Activated naive CD4-positive, alpha-beta T cell treated with anti-CD3 and anti-CD28 coated beads, Interleukin-2, amount 50 U/mL, for 16 hours (primary cell): ENCODE measurements around the gene TEX54.
"Not testable (repeated sequence)": the region's sequence is repeated elsewhere in the genome, so short reads cannot be mapped to it uniquely, and the experiment has no call there.

Experiments
- DNase-seq: peaks from one replicate; pipeline ENCODE4 v3.0.0-alpha.2; 2020

The TEX54 gene

DNA sequence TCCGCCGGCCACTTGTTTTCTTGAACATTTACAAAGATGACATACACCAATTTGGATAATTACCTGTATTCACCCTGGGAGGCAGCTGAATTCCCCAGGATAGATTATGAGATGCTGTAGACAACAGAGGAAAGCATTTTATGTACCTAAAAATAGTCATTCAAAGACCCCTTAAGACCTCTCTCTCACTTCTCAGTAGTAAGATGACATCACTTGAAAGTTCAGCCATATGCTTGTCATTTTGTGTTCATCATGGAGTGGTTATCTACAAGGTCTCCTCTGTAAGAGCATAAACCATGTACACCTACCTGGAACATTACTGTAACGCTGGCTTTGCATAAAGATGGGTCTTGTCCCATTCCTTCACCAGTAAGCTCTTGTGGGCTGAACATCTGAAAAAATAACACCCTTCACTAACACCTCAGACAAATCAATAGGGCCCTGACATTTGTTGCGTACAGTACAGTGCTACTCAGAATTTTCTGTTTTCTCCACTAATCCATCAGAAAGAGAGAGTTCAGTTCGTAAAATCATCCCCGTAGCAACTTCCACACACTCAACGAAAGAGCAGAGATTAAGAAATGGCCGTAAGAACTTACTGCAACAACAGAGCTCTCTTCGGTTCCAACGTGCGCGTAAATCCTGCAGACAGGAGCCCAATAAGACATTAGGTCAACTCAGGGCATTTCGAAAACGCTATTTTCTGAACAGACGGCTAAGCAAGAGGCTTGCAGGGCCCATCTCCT lies 22.4 kb upstream of the TEX54 start:
- DNase-seq: no peak

DNA sequence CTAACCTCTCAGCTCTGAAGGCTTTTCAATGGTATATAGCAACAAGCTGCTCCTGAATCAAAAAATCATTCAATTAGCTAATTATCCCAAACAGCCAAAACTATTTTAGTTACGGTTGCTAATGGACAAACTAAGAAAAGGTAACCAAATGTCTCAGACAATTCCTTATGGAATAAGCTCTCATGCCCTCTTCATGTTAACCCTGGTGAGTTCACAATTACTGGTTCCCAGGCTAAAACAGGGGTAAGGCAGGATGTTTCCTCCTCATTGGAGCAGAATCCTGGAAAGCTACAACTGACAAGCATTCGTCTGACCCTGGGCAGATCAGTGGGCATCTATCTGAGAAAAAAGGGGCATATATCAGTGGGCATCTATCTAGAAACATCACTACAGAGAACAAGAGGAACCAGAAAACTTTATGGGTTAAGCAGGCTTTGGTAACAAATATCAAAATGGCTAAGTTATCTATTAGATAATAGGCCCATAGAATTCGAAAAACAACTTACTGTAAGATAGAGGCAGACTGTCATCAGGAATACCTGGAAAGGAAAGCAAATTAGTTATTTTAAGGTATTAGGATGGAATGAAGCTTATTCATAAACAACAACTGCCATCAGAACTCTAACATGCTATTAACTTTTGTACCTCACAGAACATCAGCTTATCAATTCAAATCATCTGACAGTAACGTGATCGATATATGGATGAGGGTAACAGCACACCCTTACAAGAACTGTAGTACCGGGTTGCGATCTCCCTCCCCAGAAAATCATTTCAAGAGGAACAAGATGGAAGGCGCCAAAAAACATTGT lies 21.6 kb upstream of the TEX54 start:
- DNase-seq: no peak

GRCh38 chr11:62853279-62853965 lies 20.8 kb upstream of the TEX54 start:
- DNase-seq: no peak

DNA sequence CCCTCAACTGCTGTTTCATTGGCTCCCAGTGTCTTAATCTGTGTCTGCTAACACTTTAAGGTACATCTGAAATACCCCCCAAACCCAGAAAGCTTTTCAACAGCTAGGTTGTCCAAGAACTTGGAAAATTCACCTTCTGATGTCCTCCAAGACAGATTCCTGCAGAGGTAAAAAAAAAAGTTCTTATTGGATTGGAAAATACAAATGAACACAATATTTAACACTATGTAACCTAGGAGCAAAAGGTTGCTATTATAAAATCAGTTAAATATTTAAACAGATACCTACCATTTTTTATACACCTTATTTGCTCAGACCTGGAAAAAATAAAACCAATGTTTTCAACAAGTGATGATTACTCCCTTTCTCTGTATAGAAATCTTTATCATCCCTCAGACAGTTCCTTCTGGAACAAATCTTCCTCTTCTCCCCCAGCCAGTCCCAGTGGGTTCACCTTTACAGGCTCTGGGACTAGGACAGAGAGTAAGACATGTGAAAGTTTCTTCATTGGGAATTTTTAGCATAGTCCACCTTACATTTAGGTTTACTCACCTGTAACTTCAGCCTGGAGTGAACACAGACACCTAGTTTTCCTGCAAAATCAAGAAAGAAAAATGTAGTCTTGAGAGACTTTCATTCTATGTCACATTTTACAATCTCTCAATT lies 20.0 kb upstream of the TEX54 start:
- no peak for DNase-seq

- DNase-seq: no peak
Observed at GRCh38 chr11:62851807-62852522, 19.3 kb upstream of the TEX54 start.

DNA sequence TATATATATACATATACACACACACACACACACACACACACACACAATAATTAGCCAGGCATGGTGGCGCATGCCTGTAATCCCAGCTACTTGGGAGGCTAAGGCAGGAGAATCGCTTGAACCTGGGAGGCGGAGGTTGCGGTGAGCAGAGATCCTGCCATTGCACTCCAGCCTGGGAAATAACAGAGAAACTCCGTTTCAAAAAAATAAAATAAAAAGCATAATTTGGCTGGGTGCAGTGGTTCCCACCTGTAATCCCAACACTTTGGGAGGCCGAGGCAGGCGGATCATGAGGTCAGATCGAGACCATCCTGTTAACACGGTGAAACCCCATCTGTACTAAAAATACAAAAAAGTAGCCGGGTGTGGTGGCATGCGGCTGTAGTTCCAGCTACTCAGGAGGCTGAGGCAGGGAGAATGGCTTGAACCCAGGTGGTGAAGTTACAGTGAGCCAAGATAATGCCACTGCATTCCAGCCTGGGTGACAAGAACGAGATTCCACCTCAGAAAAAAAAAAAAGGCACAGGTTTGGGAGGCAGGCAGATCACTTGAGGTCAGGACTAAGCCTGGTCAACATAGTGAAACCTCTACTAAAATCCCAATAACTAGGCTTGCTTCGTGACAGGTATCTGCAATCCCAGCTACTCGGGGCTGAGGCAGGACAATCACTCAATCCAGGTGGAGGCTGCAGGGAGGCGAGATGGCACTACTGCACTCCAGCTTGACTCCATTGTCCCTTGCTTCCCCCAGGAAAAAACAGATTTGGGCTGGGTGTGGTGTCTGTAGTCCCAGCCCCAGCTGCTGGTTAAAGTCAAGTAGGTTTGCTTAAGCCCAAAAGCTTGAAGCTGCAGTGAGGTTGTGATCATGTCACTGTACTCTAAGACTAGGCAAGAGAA lies 18.5 kb upstream of the TEX54 start:
- no peak for DNase-seq

- no peak for DNase-seq
Observed at GRCh38 chr11:62847767-62848314, 15.2 kb upstream of the TEX54 start.

DNA sequence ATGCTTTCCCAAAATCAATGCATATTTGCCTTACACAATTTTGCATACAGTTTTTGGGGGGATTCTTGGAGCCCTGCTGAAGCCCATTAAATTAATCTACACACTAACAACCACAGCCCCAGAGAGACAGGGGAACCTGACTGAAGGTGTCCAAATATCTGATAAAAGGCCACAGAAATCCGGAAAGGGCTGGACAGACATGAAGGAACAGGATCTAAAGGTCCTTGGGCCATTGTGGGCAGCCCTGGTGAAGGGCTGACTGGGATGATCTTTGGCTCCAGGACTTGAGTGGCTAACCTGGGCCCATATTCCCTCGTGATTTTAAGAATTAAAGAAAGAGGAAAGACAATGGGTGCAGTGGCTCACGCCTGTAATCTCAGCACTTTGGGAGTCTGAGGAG lies 13.5 kb upstream of the TEX54 start:
- no peak for DNase-seq

DNA sequence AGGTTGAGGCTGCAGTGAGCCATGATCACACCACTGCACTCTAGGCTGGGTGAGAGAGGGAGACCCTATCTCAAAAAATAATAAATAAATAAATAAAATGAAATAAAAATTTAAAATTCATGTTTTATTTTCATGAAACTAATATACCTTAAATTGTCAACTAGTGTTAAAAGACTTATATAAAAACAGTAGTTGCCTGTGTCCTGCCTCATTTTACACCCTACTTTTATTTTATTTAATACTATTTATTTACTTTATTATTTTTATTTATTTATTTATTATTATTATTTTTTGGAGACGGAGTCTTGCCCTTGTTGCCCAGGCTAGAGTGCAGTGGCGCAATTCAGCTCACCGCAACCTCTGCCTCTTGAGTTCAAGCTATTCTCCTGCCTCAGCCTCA lies 11.5 kb upstream of the TEX54 start:
- no peak for DNase-seq

DNA sequence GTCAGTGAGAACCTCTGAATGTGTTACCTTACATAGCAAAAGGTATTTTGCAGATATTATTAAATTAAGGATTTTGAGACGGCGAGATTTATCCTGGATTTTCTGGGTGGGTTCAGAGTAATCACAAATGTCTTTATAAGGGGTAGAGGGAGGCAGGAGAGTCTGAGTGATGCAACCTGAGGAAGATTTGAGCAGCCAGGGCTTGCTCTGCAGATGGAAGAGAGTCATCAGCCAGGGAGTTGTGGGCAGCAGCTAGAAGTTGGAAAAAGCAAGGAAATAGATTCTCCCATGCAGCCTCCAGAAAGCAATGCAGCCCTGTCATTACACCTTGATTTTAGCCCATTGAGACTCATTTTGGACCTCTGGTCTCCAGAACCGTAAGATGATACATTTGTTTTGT lies 10.8 kb upstream of the TEX54 start:
- no peak for DNase-seq

DNA sequence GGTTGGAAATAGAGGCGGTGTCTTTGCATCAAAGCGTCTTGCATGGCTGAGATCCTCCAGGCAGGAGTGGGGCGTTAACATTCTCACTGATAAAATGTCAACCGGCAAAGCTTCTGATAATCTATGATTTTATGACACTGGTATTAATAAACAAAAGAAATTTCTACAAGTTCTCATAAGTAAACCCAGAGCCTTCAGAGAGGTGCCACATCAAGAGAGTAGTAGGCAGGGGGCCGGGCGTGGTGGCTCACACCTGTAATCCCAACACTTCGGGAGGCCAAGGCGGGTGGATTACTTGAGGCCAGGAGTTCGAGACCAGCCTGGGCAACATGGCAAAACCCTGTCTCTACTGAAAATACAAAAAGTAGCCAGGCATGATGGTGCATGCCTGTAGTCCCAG lies 10.2 kb upstream of the TEX54 start:
- DNase-seq: not testable (repeated sequence)

DNA sequence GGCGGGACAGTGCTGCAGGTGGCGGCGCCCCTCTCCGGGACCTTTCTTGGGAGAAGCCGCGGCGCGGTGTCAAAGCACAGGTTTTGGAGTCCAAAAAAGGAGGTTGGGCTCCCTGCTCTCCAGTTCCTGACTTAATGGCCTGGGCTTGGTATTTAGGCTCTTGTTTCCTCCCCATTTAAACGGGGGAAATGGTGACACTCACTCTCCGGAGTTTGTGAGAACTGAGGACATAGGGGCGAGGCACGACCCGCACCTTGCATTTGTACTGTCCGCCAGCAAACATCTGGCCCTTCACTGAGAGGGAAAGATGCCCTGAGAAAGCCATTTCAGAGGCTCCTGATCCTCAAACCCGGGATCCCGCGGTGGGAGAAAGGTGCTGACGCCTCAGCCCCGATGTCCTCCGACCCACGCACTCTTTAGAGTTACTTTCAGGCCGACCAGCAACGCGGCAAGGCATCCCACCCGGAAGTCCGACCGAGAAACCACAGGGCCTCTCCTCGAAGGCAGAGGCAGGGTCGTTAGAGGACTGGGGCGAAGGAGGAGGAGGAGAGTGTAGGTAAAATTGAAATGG lies 9.6 kb upstream of the TEX54 start:
- no peak for DNase-seq

DNA sequence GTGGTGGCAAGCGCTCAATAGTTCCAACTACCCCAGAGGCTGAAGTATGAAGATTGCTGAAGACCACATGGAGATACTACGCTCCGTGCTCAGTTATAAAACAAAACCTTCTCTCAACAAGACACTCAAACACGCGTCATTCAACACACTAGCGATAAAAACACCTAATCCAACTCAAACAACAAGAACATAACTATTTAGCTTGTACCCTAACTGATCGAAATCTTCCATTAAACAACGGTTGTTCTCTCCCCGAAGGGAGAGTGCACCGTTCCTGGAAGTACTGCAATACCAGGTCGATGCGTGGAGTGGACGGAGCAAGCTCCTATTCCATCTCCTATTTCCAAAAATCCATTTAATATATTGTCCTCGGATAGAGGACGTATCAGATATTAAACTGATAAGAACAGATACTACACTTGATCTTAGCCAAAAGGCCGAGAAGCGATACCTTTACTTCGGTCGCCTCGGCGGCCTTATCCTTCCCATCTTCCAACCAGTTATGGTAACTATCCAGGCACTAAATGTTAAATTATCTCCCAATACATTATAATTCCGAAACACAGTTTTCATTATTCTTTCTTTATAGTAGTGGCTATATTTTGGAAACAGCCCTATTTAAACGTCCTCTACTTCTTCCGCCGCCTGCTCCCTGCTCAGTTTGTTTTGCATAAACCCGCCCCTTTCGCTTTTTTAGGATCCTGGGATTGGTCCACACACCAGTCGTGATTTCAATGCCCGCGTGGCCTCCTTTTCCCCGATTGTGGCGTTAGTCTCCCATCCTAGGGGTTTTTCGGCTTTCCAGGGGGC lies 8.9 kb upstream of the TEX54 start:
- peak; percentile 78 for DNase-seq

- peak; percentile 87 for DNase-seq
Observed at GRCh38 chr11:62840721-62841360, 8.2 kb upstream of the TEX54 start.

DNA sequence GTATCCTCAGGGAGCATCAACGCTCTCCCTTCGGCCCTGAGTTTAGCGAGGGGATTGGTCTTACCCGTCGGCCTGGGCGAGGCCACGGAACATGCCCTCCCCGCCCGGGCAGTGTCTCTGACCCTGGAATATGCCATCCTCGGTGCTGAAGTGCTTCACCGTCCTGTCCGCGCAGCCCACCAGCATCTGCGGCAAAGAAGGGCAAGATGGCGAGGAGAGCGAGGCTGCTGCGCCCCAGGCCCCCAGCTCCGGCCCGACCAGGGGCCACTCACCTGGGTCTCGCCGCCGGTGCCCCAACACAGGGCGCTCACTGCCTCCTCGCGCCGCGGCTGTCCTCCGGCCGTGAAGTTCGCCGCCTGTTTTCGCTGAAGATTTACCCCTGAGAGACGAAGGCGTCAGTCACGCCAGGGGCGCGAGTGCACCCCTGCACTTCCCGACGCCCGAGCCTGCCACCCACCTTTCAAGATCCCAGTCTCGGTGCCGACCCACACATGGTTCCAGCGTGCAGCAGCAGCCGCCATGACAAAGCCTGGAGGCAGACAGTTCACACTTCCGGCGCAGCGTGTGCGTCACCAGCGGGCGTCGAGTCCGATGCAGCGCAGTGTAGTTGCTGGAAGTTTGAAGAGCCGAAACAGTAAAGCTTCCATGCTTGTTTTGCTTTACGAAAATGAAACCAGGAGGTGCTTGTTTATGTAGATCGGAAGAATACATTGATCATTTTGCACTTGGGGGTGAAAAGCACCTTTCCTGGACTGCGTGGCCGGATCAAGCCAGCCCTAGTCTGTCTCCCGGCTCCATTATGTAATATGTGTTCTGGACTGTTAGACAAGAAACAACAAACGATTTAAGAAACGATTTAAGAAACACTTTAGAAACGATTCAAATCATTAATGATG lies 6.7 kb upstream of the TEX54 start, which contains the start of gene WDR74:
TSS of gene WDR74 (minus strand) at position 541 of the 896 bp plus-strand sequence. CDS start at position 521, 20 bp downstream.
- peak; percentile 92 for DNase-seq

- DNase-seq: no peak
Observed at GRCh38 chr11:62835336-62835735, 2.7 kb upstream of the TEX54 start.

DNA sequence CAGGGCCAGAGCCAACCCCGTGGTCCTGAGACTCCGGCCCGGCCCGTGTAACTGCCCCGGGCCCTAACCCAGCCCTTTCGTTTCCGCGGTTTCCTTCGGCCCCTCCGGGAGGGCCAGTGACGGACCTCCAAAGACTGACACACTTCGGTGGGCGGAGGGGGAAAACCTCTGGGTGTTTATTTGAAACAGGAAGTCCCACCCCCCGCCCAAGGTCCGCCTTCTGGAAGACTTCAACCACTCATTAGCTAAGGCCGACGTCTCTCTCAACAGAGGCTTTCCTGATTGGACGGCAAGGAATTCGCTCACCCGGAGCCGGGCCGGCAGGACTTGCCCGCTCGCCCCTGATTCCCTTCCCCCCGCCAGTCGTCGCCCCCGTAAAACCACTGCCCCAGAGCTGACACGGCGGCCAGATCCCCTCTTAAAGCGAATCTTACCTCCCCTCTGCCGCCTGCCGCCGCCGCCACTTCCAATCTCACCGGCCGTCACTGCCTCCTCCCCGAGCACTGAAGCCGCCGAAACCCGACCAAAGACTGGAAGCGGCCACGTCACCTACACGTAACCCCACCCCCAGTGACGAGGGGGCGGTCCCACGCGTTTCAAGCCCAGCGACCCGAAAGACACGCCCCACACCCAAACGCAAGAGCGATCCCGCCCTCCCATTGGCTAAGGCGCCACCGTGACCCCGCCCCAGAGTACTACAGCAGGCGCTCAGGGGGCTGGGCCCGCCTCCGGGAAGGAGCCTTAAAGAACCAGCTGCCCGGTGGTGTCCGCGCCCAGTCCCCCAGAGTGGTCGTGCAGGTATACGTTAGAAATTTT lies 913 bp downstream of the TEX54 start, which contains the start of gene STX5:
TSS of gene STX5 (minus strand) at position 532 of the 816 bp plus-strand sequence. CDS start 808 bp downstream, outside the sequence.
- DNase-seq: peak; percentile 100
